Fibroblast of pulmonary artery (primary cell): ENCODE measurements around the gene MAGI3.
A peak's percentile ranks its signal among the peaks of the same experiment; 100 is the strongest.

Source experiments
- DNase-seq: peaks from one replicate; pipeline ENCODE4 v3.0.0-alpha.2; 2010; ENCODE audit warnings: low read depth
- H3K4me3 ChIP-seq: replicated peaks from 2 replicates; pipeline ENCODE4 v1.5.1; 2011; ENCODE audit warnings: low read depth, mild to moderate bottlenecking, control low read depth, low read length, moderate library complexity
- CTCF ChIP-seq: IDR thresholded peaks from 2 replicates; pipeline ENCODE4 v1.5.1; 2011; ENCODE audit warnings: mild to moderate bottlenecking, control low read depth, low read length, inconsistent platforms; ENCODE audit errors: missing control alignments

The MAGI3 gene

DNA sequence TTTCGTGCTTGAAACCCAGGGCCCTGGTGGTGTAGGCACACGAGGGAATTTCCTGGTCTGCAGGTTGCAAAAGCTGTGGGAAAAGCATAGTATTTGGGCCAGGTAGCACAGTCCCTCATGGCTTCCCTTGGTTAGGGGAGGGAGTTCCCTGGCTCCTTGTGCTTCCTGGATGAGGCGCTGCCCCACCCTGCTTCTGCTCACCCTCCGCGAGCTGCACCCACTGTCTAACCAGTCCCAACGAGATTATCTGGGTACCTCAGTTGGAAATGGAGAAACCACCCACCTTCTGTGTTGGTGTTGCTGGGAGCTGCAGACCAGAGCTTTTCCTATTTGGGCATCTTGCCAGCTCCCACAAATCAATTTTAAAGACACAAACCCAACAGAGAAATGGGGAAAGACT is 186.0 kb downstream of the MAGI3 start:
- no peak overlapping the region for H3K4me3 ChIP-seq
- TF ChIP-seq CTCF: no peak
- DNase-seq: no peak

DNA sequence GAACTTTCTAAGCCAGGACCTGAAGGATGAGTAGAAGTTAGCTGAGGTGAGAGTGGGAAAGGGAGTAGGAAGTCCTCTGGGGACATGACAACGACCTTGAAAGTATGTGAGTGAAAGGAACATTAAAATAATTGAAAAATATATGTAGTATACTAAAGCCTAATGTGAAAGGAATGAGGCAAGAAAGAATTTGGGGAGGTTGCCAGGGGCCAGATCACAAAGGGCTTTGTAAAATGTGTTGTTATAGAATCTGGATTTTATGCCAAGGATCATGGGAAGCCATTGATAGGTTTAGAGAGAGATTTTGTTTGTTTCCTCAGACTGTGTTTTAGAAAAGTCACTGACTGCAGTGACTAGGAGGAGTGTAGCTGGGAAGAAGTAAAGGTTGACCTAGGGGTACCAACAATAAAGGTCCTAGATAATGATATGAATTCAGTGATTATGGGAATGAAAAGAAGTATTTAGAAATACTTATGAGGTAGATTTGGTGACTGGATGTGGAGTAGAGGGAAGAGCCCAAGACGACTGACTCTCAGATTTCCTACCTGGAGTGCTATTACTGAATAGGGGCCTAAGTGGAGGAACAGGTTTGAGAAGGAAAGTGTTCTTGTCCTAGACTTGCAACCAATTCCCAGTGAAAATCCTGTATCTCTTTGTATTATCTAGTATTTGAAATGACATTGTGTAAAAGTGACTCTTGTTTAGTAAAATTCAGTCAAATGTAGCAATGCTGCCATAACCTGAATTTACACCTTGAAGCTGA is 189.1 kb downstream of the MAGI3 start:
- no peak for TF ChIP-seq CTCF
- H3K4me3 ChIP-seq: no peak overlapping the region
- DNase-seq: peak; percentile 8

GRCh38 chr1:113581323-113581722 is 191.0 kb downstream of the MAGI3 start:
- no peak for TF ChIP-seq CTCF
- no peak for DNase-seq

GRCh38 chr1:113582084-113582483 is 191.8 kb downstream of the MAGI3 start:
- H3K4me3 ChIP-seq: no peak overlapping the region
- DNase-seq: no peak
- TF ChIP-seq CTCF: no peak

More at GRCh38 chr1:113581323-113581722, 191.0 kb downstream of the MAGI3 start:
- H3K4me3 ChIP-seq: no peak overlapping the region

- DNase-seq: no peak
Measured at GRCh38 chr1:113587475-113587874, 197.2 kb downstream of the MAGI3 start.

DNA sequence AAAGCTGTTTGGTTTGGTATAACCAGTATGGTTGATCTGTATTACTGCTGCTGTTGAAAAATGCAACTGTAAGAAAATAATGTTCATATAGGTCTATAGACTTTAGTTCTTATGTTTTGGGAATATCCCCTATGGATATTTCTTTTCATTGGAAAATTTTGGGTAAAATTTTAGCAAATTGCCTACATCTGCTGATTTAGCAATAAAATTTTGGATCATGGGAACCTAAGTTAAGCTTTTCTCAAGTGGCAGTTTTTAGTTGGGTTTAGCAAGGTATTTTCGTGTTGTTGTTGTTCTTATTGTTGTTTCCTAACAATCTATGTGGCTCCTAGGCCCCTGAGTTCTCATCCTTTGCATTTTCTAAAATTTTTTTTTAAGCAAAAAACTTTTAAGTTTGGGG is 201.9 kb downstream of the MAGI3 start:
- no peak for TF ChIP-seq CTCF
- H3K4me3 ChIP-seq: no peak overlapping the region
- no peak for DNase-seq

More at GRCh38 chr1:113587475-113587874, 197.2 kb downstream of the MAGI3 start:
- no peak for TF ChIP-seq CTCF
- H3K4me3 ChIP-seq: no peak overlapping the region
